ENCODE measurements around the gene DNAAF3. TPM values are rescaled to one million over a fixed set of nuclear protein-coding genes. Genes with fewer than 3 reads are reported as not detected.

Gene DNAAF3
- total and polyA plus RNA-seq, 4 donors, result 10.9 to 52.3 (median 13.7) TPM

DNA sequence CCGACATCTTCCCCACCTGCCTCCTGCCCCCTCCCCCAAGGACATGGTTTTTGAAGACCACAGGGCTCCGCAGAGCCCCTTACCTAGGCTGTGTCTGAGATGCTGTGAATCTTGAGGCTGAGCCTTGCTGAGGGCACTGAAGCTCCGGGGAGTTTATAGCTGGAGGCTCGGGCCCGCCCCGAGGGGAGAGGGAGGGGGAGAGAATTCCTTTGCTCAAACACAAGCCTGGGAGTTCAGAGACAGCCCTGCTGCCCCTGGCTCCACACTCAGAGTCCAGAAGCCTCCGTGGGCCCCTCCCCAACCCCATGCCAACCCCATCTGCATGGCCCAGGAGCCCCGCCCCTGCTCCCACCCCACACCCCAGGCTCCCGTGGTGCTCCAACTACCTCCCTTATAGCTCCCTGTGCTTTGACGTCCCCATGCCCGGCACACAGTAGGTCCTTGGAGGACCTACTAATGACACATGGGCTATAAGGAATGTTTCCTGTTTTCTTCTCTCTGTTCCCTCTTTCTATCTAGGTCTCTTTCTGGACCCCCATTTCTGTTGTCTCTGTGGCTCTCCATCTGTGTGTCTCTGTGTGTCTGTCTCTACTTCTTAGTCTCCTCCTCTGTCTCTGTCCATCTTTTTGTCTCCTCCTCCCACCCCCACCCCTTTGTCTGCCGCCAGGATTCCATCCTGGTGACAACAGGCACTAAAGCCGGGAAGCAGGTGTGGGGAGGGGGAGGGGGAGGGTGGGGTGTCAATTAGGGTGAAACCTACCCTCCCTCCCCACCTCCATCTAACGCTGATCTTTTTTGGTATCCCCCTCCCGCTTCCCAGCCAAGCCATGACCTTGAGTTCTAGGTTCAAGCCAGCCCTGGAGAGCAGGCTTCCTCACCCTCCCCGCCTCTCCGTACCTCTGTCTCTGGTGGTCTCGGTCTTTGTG, 17.1 kb downstream of the DNAAF3 start, which contains the start of gene TNNT1:
TSS of gene TNNT1 (minus strand) at position 129 of the 926 bp plus-strand sequence. CDS start 2,049 bp downstream, outside the sequence.
- WGBS, 2 donors, result 14 to 39% methylated on average over 18 of the region's 18 CpGs

DNA sequence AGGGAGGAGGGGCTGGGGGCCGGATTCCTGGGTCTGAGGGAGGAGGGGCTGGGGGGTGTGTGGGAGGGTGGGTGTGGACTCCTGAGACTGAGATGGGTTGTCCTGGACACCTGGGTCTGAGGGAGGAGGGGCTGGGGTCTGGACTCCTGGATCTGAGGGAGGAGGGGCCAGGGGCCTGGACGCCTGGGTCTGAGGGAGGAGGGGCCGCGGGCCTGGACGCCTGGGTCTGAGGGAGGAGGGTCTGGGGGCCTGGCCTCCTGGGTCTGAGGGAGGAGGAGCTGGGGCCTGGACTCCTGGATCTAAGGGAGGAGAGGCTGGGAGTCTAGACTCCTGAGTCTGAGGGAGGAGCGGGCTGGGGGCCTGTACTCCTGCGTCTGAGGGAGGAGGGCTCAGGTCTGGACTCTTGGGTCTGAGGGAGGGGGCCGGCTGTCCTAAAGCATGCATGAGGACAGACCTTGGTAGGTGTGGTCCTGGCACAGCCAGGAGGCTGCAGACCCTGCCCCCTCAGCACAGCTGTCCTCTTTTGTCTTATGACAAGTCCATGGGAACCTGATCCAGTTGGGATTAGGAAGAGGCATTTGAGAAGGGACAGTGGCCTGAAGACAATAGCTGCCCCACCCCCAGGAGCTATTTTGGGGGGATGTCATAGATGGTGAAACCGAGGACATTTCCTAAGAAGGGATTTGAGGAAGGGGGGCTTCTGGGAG, 18.7 kb downstream of the DNAAF3 start:
- ATAC-seq (ENCODE audit: insufficient read depth, low FRiP score) (no peak), DNase-seq (no peak)
- no peaks in the 10 kb centered on the region for H3K36me3 ChIP-seq (ENCODE audit: control insufficient read depth in 4 of 4, insufficient read depth in 4 of 4, low read length in 4 of 4)
- no peak overlapping the region for H3K4me3 ChIP-seq
- 34 to 52% methylated on average over 8 to 9 of the region's 9 CpGs for WGBS, 2 donors
- no peak overlapping the region for H3K9ac ChIP-seq (ENCODE audit: insufficient read depth in 1 of 2, low read length in 2 of 2)
- H3K9me3 ChIP-seq (ENCODE audit: control insufficient read depth in 4 of 4, insufficient read depth in 3 of 4, low read length in 3 of 4), result peaks cover 0 to 9% (median 0%) of the 10 kb centered on the region in 4 donors
- TF ChIP-seq, protein P1, sequence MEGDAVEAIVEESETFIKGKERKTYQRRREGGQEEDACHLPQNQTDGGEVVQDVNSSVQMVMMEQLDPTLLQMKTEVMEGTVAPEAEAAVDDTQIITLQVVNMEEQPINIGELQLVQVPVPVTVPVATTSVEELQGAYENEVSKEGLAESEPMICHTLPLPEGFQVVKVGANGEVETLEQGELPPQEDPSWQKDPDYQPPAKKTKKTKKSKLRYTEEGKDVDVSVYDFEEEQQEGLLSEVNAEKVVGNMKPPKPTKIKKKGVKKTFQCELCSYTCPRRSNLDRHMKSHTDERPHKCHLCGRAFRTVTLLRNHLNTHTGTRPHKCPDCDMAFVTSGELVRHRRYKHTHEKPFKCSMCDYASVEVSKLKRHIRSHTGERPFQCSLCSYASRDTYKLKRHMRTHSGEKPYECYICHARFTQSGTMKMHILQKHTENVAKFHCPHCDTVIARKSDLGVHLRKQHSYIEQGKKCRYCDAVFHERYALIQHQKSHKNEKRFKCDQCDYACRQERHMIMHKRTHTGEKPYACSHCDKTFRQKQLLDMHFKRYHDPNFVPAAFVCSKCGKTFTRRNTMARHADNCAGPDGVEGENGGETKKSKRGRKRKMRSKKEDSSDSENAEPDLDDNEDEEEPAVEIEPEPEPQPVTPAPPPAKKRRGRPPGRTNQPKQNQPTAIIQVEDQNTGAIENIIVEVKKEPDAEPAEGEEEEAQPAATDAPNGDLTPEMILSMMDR (IDR thresholded peaks at IDR 0.05; ENCODE audit: control extremely low read depth, extremely low read depth), result no peak
- peaks cover 11 to 51% (median 26%) of the 10 kb centered on the region in 3 donors for H3K27me3 ChIP-seq (ENCODE audit: control insufficient read depth in 3 of 3, insufficient read depth in 3 of 3, low read length in 2 of 3)
- peaks cover 0 to 4% (median 0%) of the 10 kb centered on the region in 5 donors for H3K4me1 ChIP-seq (ENCODE audit: control insufficient read depth in 5 of 5, insufficient read depth in 5 of 5, low read length in 5 of 5)
- no peak overlapping the region for H3K27ac ChIP-seq (ENCODE audit: low read depth in 1 of 2, low read length in 1 of 2)

More for the DNA sequence above, 17.1 kb downstream of the DNAAF3 start, which contains the start of gene TNNT1:
- Histone ChIP-seq H3K4me1 (ENCODE audit: control insufficient read depth in 5 of 5, insufficient read depth in 5 of 5, low read length in 5 of 5) (peaks cover 0 to 4% (median 0%) of the 10 kb centered on the region in 5 donors), H3K9ac (ENCODE audit: insufficient read depth in 1 of 2, low read length in 2 of 2) (no peak within 1 kb of the TSS), H3K27me3 (ENCODE audit: control insufficient read depth in 3 of 3, insufficient read depth in 3 of 3, low read length in 2 of 3) (peaks cover 11 to 41% (median 18%) of the 10 kb centered on the region in 3 donors), H3K36me3 (ENCODE audit: control insufficient read depth in 4 of 4, insufficient read depth in 4 of 4, low read length in 4 of 4) (no peaks in the 10 kb centered on the region), H3K9me3 (ENCODE audit: control insufficient read depth in 4 of 4, insufficient read depth in 3 of 4, low read length in 3 of 4) (peaks cover 0 to 6% (median 0%) of the 10 kb centered on the region in 4 donors), H3K27ac (ENCODE audit: low read depth in 1 of 2, low read length in 1 of 2) (peak within 1 kb of the TSS in 1 of 2 donors; percentile 62), H3K4me3 (no peak within 1 kb of the TSS)
- no peak for ATAC-seq (ENCODE audit: insufficient read depth, low FRiP score)
- TF ChIP-seq, protein P1 (IDR thresholded peaks at IDR 0.05; ENCODE audit: control extremely low read depth, extremely low read depth), result no peak
- DNase-seq, result no peak

DNA sequence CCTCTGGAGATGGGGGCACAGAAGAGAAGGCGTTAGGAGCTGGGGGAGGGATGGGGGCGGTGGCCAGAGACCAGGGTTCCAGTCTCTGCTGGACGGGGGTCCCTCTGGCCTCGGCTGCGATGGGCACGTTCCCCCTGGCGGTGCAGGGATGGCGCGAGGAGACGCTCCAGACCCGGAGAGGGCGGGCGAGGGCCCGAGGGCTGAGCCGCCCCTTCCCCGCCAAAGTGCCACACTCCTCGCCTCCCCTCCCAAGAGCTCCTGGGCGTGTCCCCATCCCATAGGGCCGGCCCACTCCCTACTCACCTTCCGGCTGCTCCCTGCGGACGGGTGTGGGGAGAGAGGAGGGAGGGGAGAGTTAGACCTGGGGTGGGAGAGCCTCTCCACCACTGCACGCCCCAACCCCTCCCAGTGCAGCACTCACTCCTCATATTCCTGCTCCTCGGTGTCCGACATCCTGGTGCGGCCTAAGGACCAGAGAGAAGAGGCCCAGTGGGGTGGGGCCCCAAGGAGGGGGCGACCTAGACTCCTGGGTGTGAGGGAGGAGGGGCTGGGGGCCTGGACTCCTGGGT, 19.6 kb downstream of the DNAAF3 start:
- DNase-seq (no peak), ATAC-seq (ENCODE audit: insufficient read depth, low FRiP score) (no peak)
- Histone ChIP-seq H3K27ac (ENCODE audit: low read depth in 1 of 2, low read length in 1 of 2) (peak overlapping the region in 1 of 2 donors; percentile 26), H3K9ac (ENCODE audit: insufficient read depth in 1 of 2, low read length in 2 of 2) (no peak overlapping the region), H3K27me3 (ENCODE audit: control insufficient read depth in 3 of 3, insufficient read depth in 3 of 3, low read length in 2 of 3) (peaks cover 11 to 51% (median 28%) of the 10 kb centered on the region in 3 donors), H3K9me3 (ENCODE audit: control insufficient read depth in 4 of 4, insufficient read depth in 3 of 4, low read length in 3 of 4) (peaks cover 0 to 7% (median 0%) of the 10 kb centered on the region in 4 donors), H3K4me3 (no peak overlapping the region), H3K4me1 (ENCODE audit: control insufficient read depth in 5 of 5, insufficient read depth in 5 of 5, low read length in 5 of 5) (peaks cover 0 to 4% (median 0%) of the 10 kb centered on the region in 5 donors), H3K36me3 (ENCODE audit: control insufficient read depth in 4 of 4, insufficient read depth in 4 of 4, low read length in 4 of 4) (no peaks in the 10 kb centered on the region)
- TF ChIP-seq, protein P1 (IDR thresholded peaks at IDR 0.05; ENCODE audit: control extremely low read depth, extremely low read depth), result no peak
- WGBS, 2 donors, result 2 to 3% methylated on average over 24 to 27 of the region's 27 CpGs
